Mesendoderm (in vitro differentiated cells): Measurements from ENCODE around the gene SIRPB2. TPM values are rescaled to one million over a fixed set of nuclear protein-coding genes. Genes with fewer than 3 reads are reported as not detected.

Experiments
- DNase-seq: peaks from one replicate; pipeline ENCODE4 v3.0.0; 2013
- H2AK5ac ChIP-seq: 2 replicates; pipeline ENCODE4 v1.6.1; 2013; ENCODE audit warnings: low read length, inconsistent platforms
- H2BK120ac ChIP-seq: 2 replicates; pipeline ENCODE4 v1.6.1; 2013; ENCODE audit warnings: low read depth, mild to moderate bottlenecking, low read length, moderate library complexity, mixed read lengths
- H2BK15ac ChIP-seq: replicated peaks from 2 replicates; pipeline ENCODE4 v1.6.1; 2013; ENCODE audit warnings: low read depth, mild to moderate bottlenecking, moderate library complexity
- H2BK5ac ChIP-seq: 2 replicates; pipeline ENCODE4 v1.6.1; 2013; ENCODE audit warnings: low read length, inconsistent platforms
- H3K18ac ChIP-seq: 2 replicates; pipeline ENCODE4 v1.6.1; 2013; ENCODE audit warnings: mild to moderate bottlenecking, low read length, mixed read lengths
- H3K23ac ChIP-seq: one replicate; pipeline ENCODE4 v1.6.1; 2013; ENCODE audit warnings: low read length
- H3K27ac ChIP-seq: 2 replicates; pipeline ENCODE4 v1.5.1; 2013; ENCODE audit warnings: low read depth, mild to moderate bottlenecking, inconsistent platforms, low read length, moderate library complexity
- H3K27me3 ChIP-seq: 2 replicates; pipeline ENCODE4 v1.6.1; 2013; ENCODE audit warnings: low read length, control low read depth, mild to moderate bottlenecking, inconsistent platforms; ENCODE audit not compliant: insufficient read depth, poor library complexity
- H3K36me3 ChIP-seq: 2 replicates; pipeline ENCODE4 v1.6.1; 2013; ENCODE audit warnings: low read length, inconsistent platforms; ENCODE audit not compliant: control insufficient read depth, insufficient read depth
- H3K4ac ChIP-seq: one replicate; pipeline ENCODE4 v1.6.1; 2013; ENCODE audit warnings: low read depth, mild to moderate bottlenecking, low read length, moderate library complexity
- H3K4me1 ChIP-seq: 2 replicates; pipeline ENCODE4 v1.6.1; 2013; ENCODE audit warnings: low read depth, low read length, inconsistent platforms; ENCODE audit not compliant: control insufficient read depth
- H3K4me2 ChIP-seq: 2 replicates; pipeline ENCODE4 v1.6.1; 2013; ENCODE audit warnings: low read length
- H3K4me3 ChIP-seq: 2 replicates; pipeline ENCODE4 v1.5.1; 2013; ENCODE audit warnings: mild to moderate bottlenecking, low read length
- H3K56ac ChIP-seq: one replicate; pipeline ENCODE4 v1.6.1; 2013; ENCODE audit warnings: low read length
- H3K79me1 ChIP-seq: 2 replicates; pipeline ENCODE4 v1.6.1; 2013; ENCODE audit warnings: low read length, inconsistent platforms
- H3K79me2 ChIP-seq: 2 replicates; pipeline ENCODE4 v1.6.1; 2013; ENCODE audit warnings: mild to moderate bottlenecking, low read length; ENCODE audit not compliant: control insufficient read depth, insufficient read depth
- H3K9ac ChIP-seq: 2 replicates; pipeline ENCODE4 v1.6.1; 2013; ENCODE audit warnings: low read length, inconsistent platforms
- H4K5ac ChIP-seq: one replicate; pipeline ENCODE4 v1.6.1; 2013; ENCODE audit warnings: low read length
- H4K8ac ChIP-seq: one replicate; pipeline ENCODE4 v1.6.1; 2013; ENCODE audit warnings: low read depth, mild to moderate bottlenecking, control low read depth, low read length, moderate library complexity
- WGBS: extraction: QIAGEN DNeasy Blood & Tissue Kit; methylation state at CpG from one replicate; pipeline ENCODE4 v1.1.7; 2013; ENCODE audit warnings: low lambda C conversion rate, missing lambda C conversion rate; ENCODE audit not compliant: insufficient coverage; ENCODE audit errors: extremely low coverage; 5-methylcytosine and 5-hydroxymethylcytosine counted together
- polyA plus RNA-seq, 2 experiments: library from polyadenylated mRNA; stranded (reverse); fragments of 200-250 nt; gene quantifications; one replicate each; pipeline ENCODE4 v1.2.3, GENCODE V29; 2013

SIRPB2 gene
- 0.52 TPM for polyA plus RNA-seq (2013, experiment 1 of 2)
- 0.49 TPM for polyA plus RNA-seq (2013, experiment 2 of 2)

DNA sequence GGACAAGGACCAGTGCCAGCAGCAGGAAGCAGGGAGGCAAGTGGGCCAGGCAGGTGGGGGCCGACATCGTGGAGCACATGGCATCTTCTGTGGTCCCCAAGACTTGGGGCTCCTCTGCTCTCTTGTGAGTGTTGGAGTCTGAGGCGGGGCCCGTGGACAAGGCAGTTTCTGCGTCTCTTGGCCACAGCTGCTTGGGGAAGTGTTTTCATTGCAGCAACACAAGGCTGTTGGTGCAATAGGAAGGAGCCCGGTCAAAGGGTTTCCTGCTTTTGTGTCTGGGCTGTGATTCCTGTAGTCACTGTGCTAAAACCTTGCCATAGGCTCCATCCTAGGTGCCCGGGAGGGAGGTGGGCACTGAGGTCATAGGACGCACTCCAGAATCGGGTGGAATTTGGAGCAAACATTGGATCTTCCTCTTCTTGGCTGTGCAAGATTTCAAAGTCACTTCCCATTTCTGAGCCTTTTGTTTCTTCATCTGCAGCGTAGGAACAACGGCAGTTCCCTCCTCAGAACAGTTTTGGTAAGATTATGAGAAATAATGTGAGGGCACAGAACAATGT is at the start of gene SIRPB2:
SIRPB2 (minus strand) TSS at position 140 of the 560 bp plus-strand sequence; CDS start at position 79, 61 bp downstream.
- H3K18ac ChIP-seq, result no peak within 1 kb of the TSS

DNA sequence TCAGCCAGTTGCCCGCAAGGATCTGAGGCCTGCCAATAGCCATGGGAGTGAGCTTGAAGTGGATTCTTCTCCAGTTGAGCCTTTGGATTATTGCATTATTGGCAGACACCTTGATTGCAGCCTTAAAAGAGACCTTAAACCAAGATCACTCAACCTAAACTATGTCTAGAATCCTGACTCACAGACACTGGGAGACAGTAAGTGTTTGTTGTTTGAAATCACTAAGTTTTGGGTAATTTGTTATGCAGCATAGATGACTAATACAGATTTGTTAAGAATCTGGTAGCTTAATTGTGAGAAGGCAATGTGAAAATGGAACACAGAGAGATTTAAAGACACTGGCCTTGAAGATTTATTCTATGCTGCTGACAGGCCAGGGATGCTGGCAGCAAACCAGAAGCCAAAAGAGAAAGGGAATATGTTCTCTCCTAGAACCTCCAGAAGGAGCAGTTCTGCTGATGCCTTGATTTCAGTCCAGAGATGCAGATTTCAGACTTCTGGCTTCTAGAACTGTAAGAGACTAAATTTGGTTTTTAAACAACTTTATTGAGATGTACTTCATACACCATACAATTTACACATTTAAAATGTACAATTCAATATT is 48.7 kb upstream of the SIRPB2 start:
- Histone ChIP-seq H2BK120ac (no peak overlapping the region), H3K4ac (no peak overlapping the region), H3K27me3 (no peaks in the 10 kb centered on the region), H3K56ac (no peak overlapping the region), H3K4me2 (no peak overlapping the region), H3K23ac (no peak overlapping the region), H3K9ac (no peak overlapping the region), H4K5ac (no peak overlapping the region), H4K8ac (no peak overlapping the region), H3K18ac (no peak overlapping the region), H3K27ac (no peak overlapping the region), H2BK15ac (no peak overlapping the region), H3K79me1 (no peaks in the 10 kb centered on the region), H2BK5ac (no peak overlapping the region), H3K79me2 (no peaks in the 10 kb centered on the region), H3K4me1 (no peaks in the 10 kb centered on the region), H3K4me3 (no peak overlapping the region), H2AK5ac (no peak overlapping the region), H3K36me3 (no peaks in the 10 kb centered on the region)
- no CpG with 5 or more reads among the region's 1 CpG for WGBS
- DNase-seq, result no peak

More for the DNA sequence above, at the start of gene SIRPB2:
- Histone ChIP-seq H3K4me2 (no peak within 1 kb of the TSS), H4K5ac (no peak within 1 kb of the TSS), H2BK5ac (no peak within 1 kb of the TSS), H3K36me3 (no peaks in the 10 kb centered on the region), H3K79me1 (no peaks in the 10 kb centered on the region), H3K79me2 (no peaks in the 10 kb centered on the region), H2AK5ac (no peak within 1 kb of the TSS), H3K9ac (no peak within 1 kb of the TSS), H3K27me3 (no peaks in the 10 kb centered on the region), H2BK15ac (no peak within 1 kb of the TSS), H3K4me3 (no peak within 1 kb of the TSS), H4K8ac (no peak within 1 kb of the TSS), H2BK120ac (no peak within 1 kb of the TSS), H3K56ac (no peak within 1 kb of the TSS), H3K4ac (no peak within 1 kb of the TSS), H3K23ac (no peak within 1 kb of the TSS), H3K27ac (no peak within 1 kb of the TSS), H3K4me1 (no peaks in the 10 kb centered on the region)
- DNase-seq, result no peak
- no CpG with 5 or more reads among the region's 11 CpGs for WGBS

DNA sequence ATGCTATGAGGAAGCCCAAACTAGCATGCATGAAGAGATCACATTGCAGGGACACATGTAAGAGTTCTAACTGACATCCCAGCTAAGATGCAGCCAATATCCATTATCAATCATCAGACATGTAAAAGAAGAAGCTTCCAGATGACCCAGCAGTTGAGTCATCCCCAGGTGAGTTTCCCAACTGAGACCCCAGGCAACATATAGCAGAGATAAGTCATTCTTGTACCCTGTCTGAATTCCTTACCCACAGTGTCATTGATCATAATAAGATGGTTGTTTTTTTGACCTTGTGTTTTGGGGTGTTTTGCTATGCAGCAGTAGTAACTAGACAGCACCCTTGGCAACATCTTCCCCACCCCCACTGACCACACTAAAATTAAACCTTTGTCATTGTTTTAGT is 47.4 kb upstream of the SIRPB2 start:
- H3K9ac ChIP-seq, result no peak overlapping the region
- H3K79me2 ChIP-seq, result no peaks in the 10 kb centered on the region
- no peak overlapping the region for H3K18ac ChIP-seq
- no peak overlapping the region for H4K5ac ChIP-seq
- no peaks in the 10 kb centered on the region for H3K4me1 ChIP-seq
- no peak overlapping the region for H3K27ac ChIP-seq
- DNase-seq, result no peak
- H2BK120ac ChIP-seq, result no peak overlapping the region
- H3K23ac ChIP-seq, result no peak overlapping the region
- no peaks in the 10 kb centered on the region for H3K36me3 ChIP-seq
- H2BK15ac ChIP-seq, result no peak overlapping the region
- no peak overlapping the region for H2BK5ac ChIP-seq
- no peak overlapping the region for H2AK5ac ChIP-seq
- no peak overlapping the region for H3K4me3 ChIP-seq
- H3K56ac ChIP-seq, result no peak overlapping the region
- H3K27me3 ChIP-seq, result no peaks in the 10 kb centered on the region
- H3K4ac ChIP-seq, result no peak overlapping the region
- H3K79me1 ChIP-seq, result no peaks in the 10 kb centered on the region
- no peak overlapping the region for H3K4me2 ChIP-seq
- H4K8ac ChIP-seq, result no peak overlapping the region

DNA sequence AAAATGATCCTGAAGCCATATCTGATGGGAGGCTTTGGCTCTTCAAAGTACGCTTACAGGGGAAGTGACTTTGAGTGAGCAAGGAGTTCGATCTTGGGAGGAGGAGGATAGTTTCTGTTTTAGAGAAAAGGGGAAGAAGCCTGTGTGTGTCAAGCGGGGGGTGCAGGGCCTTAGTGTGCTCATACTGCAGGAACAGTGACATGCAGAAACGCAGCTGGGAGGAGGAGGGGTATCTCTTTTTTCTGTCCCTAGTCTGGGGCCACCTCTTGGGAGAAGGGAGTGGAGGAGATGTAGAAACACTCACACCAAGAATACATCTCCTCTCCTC is 46.5 kb upstream of the SIRPB2 start:
- no peak overlapping the region for H3K4ac ChIP-seq
- H3K23ac ChIP-seq, result no peak overlapping the region
- H3K4me1 ChIP-seq, result no peaks in the 10 kb centered on the region
- no peak overlapping the region for H3K56ac ChIP-seq
- H4K5ac ChIP-seq, result no peak overlapping the region
- no peaks in the 10 kb centered on the region for H3K36me3 ChIP-seq
- H2BK15ac ChIP-seq, result no peak overlapping the region
- no CpG with 5 or more reads among the region's 4 CpGs for WGBS
- no peak for DNase-seq
- no peak overlapping the region for H2BK120ac ChIP-seq
- no peak overlapping the region for H3K18ac ChIP-seq
- no peak overlapping the region for H3K4me3 ChIP-seq
- no peak overlapping the region for H4K8ac ChIP-seq
- H3K79me2 ChIP-seq, result no peaks in the 10 kb centered on the region
- no peak overlapping the region for H2BK5ac ChIP-seq
- no peak overlapping the region for H2AK5ac ChIP-seq
- H3K27ac ChIP-seq, result no peak overlapping the region
- H3K9ac ChIP-seq, result no peak overlapping the region
- H3K4me2 ChIP-seq, result no peak overlapping the region
- no peaks in the 10 kb centered on the region for H3K79me1 ChIP-seq
- H3K27me3 ChIP-seq, result no peaks in the 10 kb centered on the region

DNA sequence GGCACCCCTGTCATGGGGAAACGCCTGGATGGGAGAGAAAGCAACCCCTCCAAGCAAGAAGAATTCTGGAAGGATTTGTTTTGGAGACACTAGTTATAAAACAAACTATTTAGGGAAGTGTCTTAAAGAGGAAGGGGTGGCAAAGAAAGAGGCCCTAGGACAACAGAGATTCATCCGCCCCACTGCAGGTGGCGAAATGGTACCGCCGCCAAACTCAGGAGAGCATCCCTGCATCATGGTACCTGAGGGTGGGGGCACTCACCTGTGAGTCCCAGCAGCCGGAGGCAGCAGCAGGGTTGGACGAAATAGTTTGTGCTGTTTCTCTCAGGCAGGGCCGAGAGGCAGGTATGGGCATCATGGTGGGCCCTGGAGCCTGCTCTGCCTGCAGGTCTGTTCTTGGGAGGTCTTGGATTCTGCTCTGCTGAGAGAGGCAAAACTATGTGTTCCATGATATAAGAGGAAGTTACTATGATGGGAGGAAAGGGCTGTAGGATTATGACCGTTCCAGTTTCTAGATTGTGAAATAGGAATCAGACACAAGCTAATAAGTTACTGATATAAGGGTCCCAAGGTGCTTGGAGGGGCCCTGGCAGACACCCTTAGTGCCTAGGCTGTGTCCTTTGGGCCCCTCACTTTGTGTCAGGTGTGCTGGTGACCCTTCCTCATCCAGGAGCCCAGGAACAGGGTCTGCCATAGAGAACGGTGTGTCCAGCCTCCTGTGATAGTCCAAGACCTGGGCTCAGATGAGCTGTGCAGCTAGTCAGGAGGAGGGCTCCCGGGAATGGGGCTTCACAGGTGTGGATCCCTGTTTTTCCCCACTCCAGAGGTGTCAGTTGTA is 45.9 kb upstream of the SIRPB2 start:
- H4K8ac ChIP-seq, result no peak overlapping the region
- H4K5ac ChIP-seq, result no peak overlapping the region
- no CpG with 5 or more reads among the region's 11 CpGs for WGBS
- H3K4me1 ChIP-seq, result no peaks in the 10 kb centered on the region
- H3K56ac ChIP-seq, result no peak overlapping the region
- H3K23ac ChIP-seq, result no peak overlapping the region
- no peaks in the 10 kb centered on the region for H3K79me1 ChIP-seq
- H3K27me3 ChIP-seq, result no peaks in the 10 kb centered on the region
- no peak overlapping the region for H2BK120ac ChIP-seq
- no peak overlapping the region for H2BK15ac ChIP-seq
- no peak overlapping the region for H3K9ac ChIP-seq
- no peak overlapping the region for H3K4ac ChIP-seq
- H3K4me3 ChIP-seq, result no peak overlapping the region
- H3K27ac ChIP-seq, result no peak overlapping the region
- H3K18ac ChIP-seq, result no peak overlapping the region
- H3K4me2 ChIP-seq, result no peak overlapping the region
- no peaks in the 10 kb centered on the region for H3K79me2 ChIP-seq
- no peak overlapping the region for H2BK5ac ChIP-seq
- no peak for DNase-seq
- no peaks in the 10 kb centered on the region for H3K36me3 ChIP-seq
- H2AK5ac ChIP-seq, result no peak overlapping the region
